Hepatocyte (in vitro differentiated cells): ENCODE measurements around the gene DSG3.

Experiments
- EZH2phosphoT487 ChIP-seq: fragments of 200-600 bp; sonication (generic); IDR thresholded peaks from one replicate; pipeline ENCODE4 v1.6.1; 2018; ENCODE audit warnings: antibody characterized with exemption, mild to moderate bottlenecking, low read depth, moderate library complexity; ENCODE audit not compliant: unreplicated experiment, severe bottlenecking
- TF ChIP-seq, protein P1 (sequence below): fragments of 200-600 bp; sonication (generic); IDR thresholded peaks from 2 replicates; pipeline ENCODE4 v1.5.1; 2016; ENCODE audit warnings: antibody characterized with exemption, mild to moderate bottlenecking; ENCODE audit not compliant: poor library complexity

DNA sequence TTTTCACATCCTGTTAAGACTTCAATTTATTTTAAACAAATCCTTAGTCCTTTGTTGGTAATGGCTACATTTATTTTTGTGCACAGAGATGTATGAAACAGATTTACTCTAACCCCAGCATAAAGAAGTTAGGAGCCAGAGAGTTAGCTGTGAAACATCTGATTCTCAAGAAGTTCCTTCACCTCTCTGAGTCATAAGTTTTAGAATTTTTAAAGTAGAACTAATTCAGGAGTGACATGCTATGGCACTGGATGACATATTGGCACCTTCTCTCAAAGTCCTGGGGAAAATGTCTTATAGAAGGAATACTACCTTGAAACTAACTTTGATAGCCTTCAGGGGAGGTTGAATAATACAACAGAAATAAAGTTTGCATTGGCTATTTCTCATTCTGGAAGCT lies 44.0 kb downstream of the DSG3 start:
- TF ChIP-seq, protein P1, sequence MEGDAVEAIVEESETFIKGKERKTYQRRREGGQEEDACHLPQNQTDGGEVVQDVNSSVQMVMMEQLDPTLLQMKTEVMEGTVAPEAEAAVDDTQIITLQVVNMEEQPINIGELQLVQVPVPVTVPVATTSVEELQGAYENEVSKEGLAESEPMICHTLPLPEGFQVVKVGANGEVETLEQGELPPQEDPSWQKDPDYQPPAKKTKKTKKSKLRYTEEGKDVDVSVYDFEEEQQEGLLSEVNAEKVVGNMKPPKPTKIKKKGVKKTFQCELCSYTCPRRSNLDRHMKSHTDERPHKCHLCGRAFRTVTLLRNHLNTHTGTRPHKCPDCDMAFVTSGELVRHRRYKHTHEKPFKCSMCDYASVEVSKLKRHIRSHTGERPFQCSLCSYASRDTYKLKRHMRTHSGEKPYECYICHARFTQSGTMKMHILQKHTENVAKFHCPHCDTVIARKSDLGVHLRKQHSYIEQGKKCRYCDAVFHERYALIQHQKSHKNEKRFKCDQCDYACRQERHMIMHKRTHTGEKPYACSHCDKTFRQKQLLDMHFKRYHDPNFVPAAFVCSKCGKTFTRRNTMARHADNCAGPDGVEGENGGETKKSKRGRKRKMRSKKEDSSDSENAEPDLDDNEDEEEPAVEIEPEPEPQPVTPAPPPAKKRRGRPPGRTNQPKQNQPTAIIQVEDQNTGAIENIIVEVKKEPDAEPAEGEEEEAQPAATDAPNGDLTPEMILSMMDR: no peak
- TF ChIP-seq EZH2phosphoT487: no peak
